ENCODE results near the gene HSBP1. TPM values are rescaled to one million over a fixed set of nuclear protein-coding genes. Genes with fewer than 3 reads are reported as not detected.

HSBP1 gene
- total and polyA plus RNA-seq, 2 experiments from 2014 or later = 26.7 to 384 TPM

- Histone ChIP-seq H3K9me3 (ENCODE audit: low read depth) (no peaks in the 10 kb centered on the region), H3K4me3 (no peak overlapping the region), H3K4me1 (ENCODE audit: insufficient read depth) (peaks cover 11% of the 10 kb centered on the region), H3K36me3 (replicated peaks; ENCODE audit: insufficient read depth, low read depth) (no peaks in the 10 kb centered on the region), H3K27me3 (no peaks in the 10 kb centered on the region), H3K79me2 (no peaks in the 10 kb centered on the region), H3K4me2 (no peak overlapping the region), H2AFZ (no peak overlapping the region), H3K9me2 (replicated peaks; ENCODE audit: insufficient read depth) (no peaks in the 10 kb centered on the region), H4K20me1 (ENCODE audit: insufficient read depth, poor library complexity, severe bottlenecking) (no peaks in the 10 kb centered on the region), H3K27ac (no peak overlapping the region)
- TF ChIP-seq CTCF (IDR thresholded peaks at IDR 0.05; ENCODE audit: poor library complexity) = no peak
- TF ChIP-seq EZH2phosphoT487 (IDR thresholded peaks at IDR 0.05; ENCODE audit: low read depth, severe bottlenecking, unreplicated experiment) = no peak
- TF ChIP-seq EZH2 (IDR thresholded peaks at IDR 0.05; ENCODE audit: borderline replicate concordance) = no peak
- DNase-seq (ENCODE audit: low spot score) = no peak
- WGBS (ENCODE audit: low lambda C conversion rate, missing lambda C conversion rate) = 67% methylated on average over 5 of the region's 5 CpGs
Observed at GRCh38 chr16:83818276-83818675, 10.5 kb downstream of the HSBP1 start.

- WGBS (ENCODE audit: low lambda C conversion rate, missing lambda C conversion rate) = 71% methylated on average over 8 of the region's 8 CpGs
- Histone ChIP-seq H3K9me2 (replicated peaks; ENCODE audit: insufficient read depth) (no peaks in the 10 kb centered on the region), H2AFZ (no peak overlapping the region), H3K27me3 (no peaks in the 10 kb centered on the region), H4K20me1 (ENCODE audit: insufficient read depth, poor library complexity, severe bottlenecking) (no peaks in the 10 kb centered on the region), H3K4me2 (no peak overlapping the region), H3K4me3 (no peak overlapping the region), H3K27ac (no peak overlapping the region), H3K9me3 (ENCODE audit: low read depth) (no peaks in the 10 kb centered on the region), H3K36me3 (replicated peaks; ENCODE audit: insufficient read depth, low read depth) (no peaks in the 10 kb centered on the region), H3K79me2 (no peaks in the 10 kb centered on the region), H3K4me1 (ENCODE audit: insufficient read depth) (peaks cover 3% of the 10 kb centered on the region)
- DNase-seq (ENCODE audit: low spot score) = no peak
- TF ChIP-seq CTCF (IDR thresholded peaks at IDR 0.05; ENCODE audit: poor library complexity) (no peak), EZH2phosphoT487 (IDR thresholded peaks at IDR 0.05; ENCODE audit: low read depth, severe bottlenecking, unreplicated experiment) (no peak), EZH2 (IDR thresholded peaks at IDR 0.05; ENCODE audit: borderline replicate concordance) (no peak)
Observed at GRCh38 chr16:83819361-83819760, 11.6 kb downstream of the HSBP1 start.

- H3K79me2 ChIP-seq = no peaks in the 10 kb centered on the region
- peak overlapping the region; percentile 72 for H2AFZ ChIP-seq
- no peaks in the 10 kb centered on the region for H3K27me3 ChIP-seq
- no peaks in the 10 kb centered on the region for H3K9me3 ChIP-seq (ENCODE audit: low read depth)
- no peak overlapping the region for H3K4me3 ChIP-seq
- peak; percentile 89 for DNase-seq (ENCODE audit: low spot score)
- no peaks in the 10 kb centered on the region for H3K4me1 ChIP-seq (ENCODE audit: insufficient read depth)
- no peaks in the 10 kb centered on the region for H3K36me3 ChIP-seq (replicated peaks; ENCODE audit: insufficient read depth, low read depth)
- TF ChIP-seq EZH2phosphoT487 (IDR thresholded peaks at IDR 0.05; ENCODE audit: low read depth, severe bottlenecking, unreplicated experiment) = no peak
- TF ChIP-seq CTCF (IDR thresholded peaks at IDR 0.05; ENCODE audit: poor library complexity) = peak; percentile 99
- H3K4me2 ChIP-seq = no peak overlapping the region
- H4K20me1 ChIP-seq (ENCODE audit: insufficient read depth, poor library complexity, severe bottlenecking) = no peaks in the 10 kb centered on the region
- 40% methylated on average over 21 of the region's 21 CpGs for WGBS (ENCODE audit: low lambda C conversion rate, missing lambda C conversion rate)
- H3K9me2 ChIP-seq (replicated peaks; ENCODE audit: insufficient read depth) = no peaks in the 10 kb centered on the region
- peak overlapping the region; percentile 26 for H3K27ac ChIP-seq
Observed at GRCh38 chr16:83826146-83826913, 18.6 kb downstream of the HSBP1 start.
